ENCODE data around the gene OR1F1. TPM values are rescaled to one million over a fixed set of nuclear protein-coding genes. Genes with fewer than 3 reads are reported as not detected.
"Not testable (repeated sequence)": the region's sequence is repeated elsewhere in the genome, so short reads cannot be mapped to it uniquely, and the experiment has no call there.

OR1F1 gene
- total RNA-seq, 1 donor from 2014 or later: 0.32 TPM

DNA sequence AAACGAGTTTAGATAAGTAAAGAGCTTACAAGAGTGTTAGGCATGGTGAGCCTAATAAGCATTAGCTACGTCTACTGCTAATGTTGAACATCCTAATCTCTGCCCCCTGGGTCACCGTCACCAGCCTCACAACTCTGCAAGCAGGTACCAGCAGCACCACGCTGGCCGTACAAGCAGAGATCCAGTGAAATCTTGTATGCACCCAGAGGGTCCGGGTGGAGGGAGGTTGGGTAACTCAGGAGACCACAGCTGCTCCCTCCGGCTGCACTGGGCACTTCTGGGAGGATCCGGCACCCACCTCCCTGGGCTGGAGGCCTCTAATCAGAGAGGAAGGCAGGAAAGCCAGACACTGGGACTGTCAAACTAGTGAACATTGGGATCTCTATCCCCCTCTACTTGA lies 8.4 kb upstream of the OR1F1 start:
- Histone ChIP-seq H3K9ac (ENCODE audit: low read length) (no peak overlapping the region), H2AFZ (ENCODE audit: low read depth, low read length) (no peak overlapping the region), H3K36me3 (ENCODE audit: insufficient read depth, low read length) (no peaks in the 10 kb centered on the region), H3K79me2 (ENCODE audit: insufficient read depth, low read length) (no peaks in the 10 kb centered on the region), H3K4me1 (ENCODE audit: insufficient read depth, low read length) (peaks cover 9% of the 10 kb centered on the region), H3K4me3 (ENCODE audit: insufficient read depth, low read depth, low read length) (no peak overlapping the region), H3K4me2 (ENCODE audit: low read length) (no peak overlapping the region), H4K20me1 (ENCODE audit: insufficient read depth, low read length) (peaks cover 5% of the 10 kb centered on the region), H3K27ac (ENCODE audit: low read depth, low read length) (no peak overlapping the region), H3K27me3 (ENCODE audit: insufficient read depth, low read length) (peaks cover 48% of the 10 kb centered on the region), H3K9me3 (ENCODE audit: insufficient read depth, low read depth, low read length) (no peaks in the 10 kb centered on the region)
- H3K27me3 Mint-ChIP-seq (ENCODE audit: low read depth, unreplicated experiment): peaks cover 48% of the 10 kb centered on the region
- TF ChIP-seq, protein P1, sequence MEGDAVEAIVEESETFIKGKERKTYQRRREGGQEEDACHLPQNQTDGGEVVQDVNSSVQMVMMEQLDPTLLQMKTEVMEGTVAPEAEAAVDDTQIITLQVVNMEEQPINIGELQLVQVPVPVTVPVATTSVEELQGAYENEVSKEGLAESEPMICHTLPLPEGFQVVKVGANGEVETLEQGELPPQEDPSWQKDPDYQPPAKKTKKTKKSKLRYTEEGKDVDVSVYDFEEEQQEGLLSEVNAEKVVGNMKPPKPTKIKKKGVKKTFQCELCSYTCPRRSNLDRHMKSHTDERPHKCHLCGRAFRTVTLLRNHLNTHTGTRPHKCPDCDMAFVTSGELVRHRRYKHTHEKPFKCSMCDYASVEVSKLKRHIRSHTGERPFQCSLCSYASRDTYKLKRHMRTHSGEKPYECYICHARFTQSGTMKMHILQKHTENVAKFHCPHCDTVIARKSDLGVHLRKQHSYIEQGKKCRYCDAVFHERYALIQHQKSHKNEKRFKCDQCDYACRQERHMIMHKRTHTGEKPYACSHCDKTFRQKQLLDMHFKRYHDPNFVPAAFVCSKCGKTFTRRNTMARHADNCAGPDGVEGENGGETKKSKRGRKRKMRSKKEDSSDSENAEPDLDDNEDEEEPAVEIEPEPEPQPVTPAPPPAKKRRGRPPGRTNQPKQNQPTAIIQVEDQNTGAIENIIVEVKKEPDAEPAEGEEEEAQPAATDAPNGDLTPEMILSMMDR (IDR thresholded peaks at IDR 0.05; ENCODE audit: insufficient read depth, low read depth, low read length): no peak
- no peak for TF ChIP-seq EZH2 (IDR thresholded peaks at IDR 0.05; ENCODE audit: insufficient read depth, low read length)
- H3K4me1 Mint-ChIP-seq (ENCODE audit: low read depth, unreplicated experiment): no peaks in the 10 kb centered on the region
- no peak overlapping the region for H3K4me3 Mint-ChIP-seq (ENCODE audit: unreplicated experiment)
- DNase-seq (ENCODE audit: low read depth): no peak
- peaks cover 2% of the 10 kb centered on the region for H3K36me3 Mint-ChIP-seq (ENCODE audit: low read depth, unreplicated experiment)
- FAIRE-seq: no peak
- H3K9me3 Mint-ChIP-seq (ENCODE audit: unreplicated experiment): no peaks in the 10 kb centered on the region
- H3K27ac Mint-ChIP-seq (ENCODE audit: unreplicated experiment): no peak overlapping the region

DNA sequence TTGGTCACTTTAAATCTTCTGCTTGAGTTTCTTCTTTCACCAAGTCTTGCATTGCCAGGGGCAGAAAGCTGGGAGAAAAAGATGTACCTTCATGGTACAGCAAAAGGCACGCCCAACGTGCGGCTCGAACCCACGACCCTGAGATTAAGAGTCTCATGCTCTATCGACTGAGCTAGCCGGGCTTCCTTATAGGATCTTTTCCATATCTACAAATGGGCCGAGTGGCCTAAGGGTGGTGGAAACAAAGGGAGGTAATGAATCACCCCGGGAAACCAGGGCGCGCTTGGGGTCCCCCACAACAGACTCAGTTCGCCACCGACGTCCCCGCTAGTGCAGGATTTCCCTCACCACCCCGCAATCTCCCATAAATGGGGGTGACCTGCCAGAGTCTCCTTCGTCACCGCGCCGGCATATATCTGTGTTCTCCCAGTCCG lies 7.5 kb upstream of the OR1F1 start:
- H3K79me2 ChIP-seq (ENCODE audit: insufficient read depth, low read length): no peaks in the 10 kb centered on the region
- H3K9ac ChIP-seq (ENCODE audit: low read length): no peak overlapping the region
- H3K36me3 ChIP-seq (ENCODE audit: insufficient read depth, low read length): no peaks in the 10 kb centered on the region
- H3K27ac ChIP-seq (ENCODE audit: low read depth, low read length): no peak overlapping the region
- H3K4me1 ChIP-seq (ENCODE audit: insufficient read depth, low read length): peaks cover 9% of the 10 kb centered on the region
- peak overlapping the region; percentile 62 for H3K27ac Mint-ChIP-seq (ENCODE audit: unreplicated experiment)
- no peak overlapping the region for H2AFZ ChIP-seq (ENCODE audit: low read depth, low read length)
- peak overlapping the region; percentile 79 for H3K4me3 Mint-ChIP-seq (ENCODE audit: unreplicated experiment)
- FAIRE-seq: no peak
- DNase-seq (ENCODE audit: low read depth): no peak
- TF ChIP-seq, protein P1 (IDR thresholded peaks at IDR 0.05; ENCODE audit: insufficient read depth, low read depth, low read length): no peak
- TF ChIP-seq EZH2 (IDR thresholded peaks at IDR 0.05; ENCODE audit: insufficient read depth, low read length): no peak
- H3K9me3 Mint-ChIP-seq (ENCODE audit: unreplicated experiment): no peaks in the 10 kb centered on the region
- H3K4me1 Mint-ChIP-seq (ENCODE audit: low read depth, unreplicated experiment): no peaks in the 10 kb centered on the region
- peaks cover 2% of the 10 kb centered on the region for H3K36me3 Mint-ChIP-seq (ENCODE audit: low read depth, unreplicated experiment)
- peaks cover 48% of the 10 kb centered on the region for H3K27me3 Mint-ChIP-seq (ENCODE audit: low read depth, unreplicated experiment)
- peaks cover 5% of the 10 kb centered on the region for H4K20me1 ChIP-seq (ENCODE audit: insufficient read depth, low read length)
- peak overlapping the region; percentile 30 for H3K4me2 ChIP-seq (ENCODE audit: low read length)
- peaks cover 46% of the 10 kb centered on the region for H3K27me3 ChIP-seq (ENCODE audit: insufficient read depth, low read length)
- no peaks in the 10 kb centered on the region for H3K9me3 ChIP-seq (ENCODE audit: insufficient read depth, low read depth, low read length)
- no peak overlapping the region for H3K4me3 ChIP-seq (ENCODE audit: insufficient read depth, low read depth, low read length)

DNA sequence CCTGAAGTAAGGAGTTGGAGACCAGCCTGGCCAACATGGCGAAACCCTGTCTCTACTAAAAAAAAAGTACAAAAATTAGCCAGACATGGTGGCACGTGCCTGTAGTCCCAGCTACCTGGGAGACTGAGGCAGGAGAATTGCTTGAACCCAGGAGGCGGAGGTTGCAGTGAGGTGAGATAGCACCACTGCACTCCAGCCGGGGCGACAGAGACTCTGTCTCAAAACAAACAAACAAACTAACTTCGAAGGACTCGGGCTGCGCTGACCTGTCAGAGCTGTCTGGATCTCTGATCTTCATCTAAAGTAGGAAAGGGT lies 5.8 kb upstream of the OR1F1 start:
- H4K20me1 ChIP-seq (ENCODE audit: insufficient read depth, low read length); H3K4me1 Mint-ChIP-seq (ENCODE audit: low read depth, unreplicated experiment); H3K9ac ChIP-seq (ENCODE audit: low read length); H2AFZ ChIP-seq (ENCODE audit: low read depth, low read length); H3K9me3 ChIP-seq (ENCODE audit: insufficient read depth, low read depth, low read length); H3K79me2 ChIP-seq (ENCODE audit: insufficient read depth, low read length); H3K9me3 Mint-ChIP-seq (ENCODE audit: unreplicated experiment); H3K36me3 ChIP-seq (ENCODE audit: insufficient read depth, low read length); H3K27ac Mint-ChIP-seq (ENCODE audit: unreplicated experiment); H3K27ac ChIP-seq (ENCODE audit: low read depth, low read length); H3K4me3 ChIP-seq (ENCODE audit: insufficient read depth, low read depth, low read length); H3K4me1 ChIP-seq (ENCODE audit: insufficient read depth, low read length); H3K36me3 Mint-ChIP-seq (ENCODE audit: low read depth, unreplicated experiment); DNase-seq (ENCODE audit: low read depth); FAIRE-seq: not testable (repeated sequence)
- Mint-ChIP-seq H3K27me3 (ENCODE audit: low read depth, unreplicated experiment) (peaks cover 44% of the 10 kb centered on the region), H3K4me3 (ENCODE audit: unreplicated experiment) (peak overlapping the region; percentile 93)
- H3K27me3 ChIP-seq (ENCODE audit: insufficient read depth, low read length): peaks cover 33% of the 10 kb centered on the region
- H3K4me2 ChIP-seq (ENCODE audit: low read length): peak overlapping the region; percentile 91

Data from astrocyte (in vitro differentiated cells and primary cell).